GM21528 (cell line): ENCODE data around the gene GLI3.

Experiments
- ATAC-seq: cut with Tn5 transposase; IDR thresholded peaks from one replicate; pipeline ENCODE4 v1.9.1; 2021; ENCODE audit warnings: mild to moderate bottlenecking, moderate library complexity; ENCODE audit not compliant: unreplicated experiment, low FRiP score

GLI3 gene

GRCh38 chr7:41912851-41913567, 324.0 kb downstream of the GLI3 start:
- no peak for ATAC-seq

- no peak for ATAC-seq
Observed at GRCh38 chr7:41912426-41912825, 324.6 kb downstream of the GLI3 start.

- ATAC-seq: no peak
Observed at GRCh38 chr7:41911792-41912191, 325.2 kb downstream of the GLI3 start.
